Keratinocyte (primary cell): ENCODE results near the gene SH2D5. TPM values are rescaled to one million over a fixed set of nuclear protein-coding genes. Genes with fewer than 3 reads are reported as not detected.

Experiments
- DNase-seq: peaks from one replicate; pipeline ENCODE4 v3.0.0-alpha.2; 2011; ENCODE audit warnings: low read depth, missing footprints, low spot score
- FAIRE-seq: peaks from 2 replicates; lab custom pipeline; 2011; peaks lifted over from hg19 to GRCh38; lab: Jason Lieb, UNC
- H2AFZ ChIP-seq: 2 replicates; pipeline ENCODE4 v1.6.0; 2012; ENCODE audit warnings: low read length, control low read depth, inconsistent platforms; ENCODE audit not compliant: control insufficient read depth
- H3K27ac ChIP-seq: 2 replicates; pipeline ENCODE4 v1.5.1; 2011; ENCODE audit warnings: low read length; ENCODE audit not compliant: control insufficient read depth, insufficient read depth
- H3K27me3 ChIP-seq: 3 replicates; pipeline ENCODE4 v1.6.0; 2011; ENCODE audit warnings: low read length; ENCODE audit not compliant: control insufficient read depth, insufficient read depth; ENCODE audit errors: extremely low read depth
- H3K36me3 ChIP-seq, 2 experiments: 2 replicates in 1 of 2; 3 replicates in 1 of 2; pipeline ENCODE4 v1.5.1; 2011; ENCODE audit warnings: low read length in 2 of 2, mild to moderate bottlenecking in 1 of 2; ENCODE audit not compliant: control insufficient read depth in 2 of 2, insufficient read depth in 2 of 2; ENCODE audit errors: extremely low read depth in 1 of 2
- H3K4me1 ChIP-seq: 3 replicates; pipeline ENCODE4 v1.5.1; 2011; ENCODE audit warnings: low read length; ENCODE audit not compliant: control insufficient read depth, insufficient read depth; ENCODE audit errors: extremely low read depth
- H3K4me2 ChIP-seq: 3 replicates; pipeline ENCODE4 v1.6.0; 2011; ENCODE audit warnings: low read depth, low read length; ENCODE audit not compliant: control insufficient read depth, insufficient read depth; ENCODE audit errors: extremely low read depth
- H3K4me3 ChIP-seq, 3 experiments: fragments of 200-600 bp in 1 of 3; sonication (generic) in 1 of 3; 2 replicates in 2 of 3; 3 replicates in 1 of 3; pipeline ENCODE4 v1.5.1; 2011 to 2016; ENCODE audit warnings: low read length in 3 of 3, mild to moderate bottlenecking in 3 of 3, control low read depth in 2 of 3, inconsistent platforms in 1 of 3, low read depth in 1 of 3, mixed read lengths in 1 of 3, mixed run types in 1 of 3, moderate library complexity in 1 of 3; ENCODE audit not compliant: control insufficient read depth in 2 of 3, insufficient read depth in 2 of 3; ENCODE audit errors: extremely low read depth in 1 of 3
- H3K79me2 ChIP-seq: 2 replicates; pipeline ENCODE4 v1.6.0; 2012; ENCODE audit warnings: low read length; ENCODE audit not compliant: control insufficient read depth, insufficient read depth
- H3K9ac ChIP-seq: 3 replicates; pipeline ENCODE4 v1.6.0; 2011; ENCODE audit warnings: low read length; ENCODE audit not compliant: control insufficient read depth, insufficient read depth; ENCODE audit errors: extremely low read depth
- H3K9me1 ChIP-seq: 3 replicates; pipeline ENCODE4 v1.6.0; 2011; ENCODE audit warnings: low read length; ENCODE audit not compliant: control insufficient read depth, insufficient read depth; ENCODE audit errors: extremely low read depth
- H3K9me3 ChIP-seq: 2 replicates; pipeline ENCODE4 v1.5.1; 2012; ENCODE audit warnings: low read depth, low read length; ENCODE audit not compliant: control insufficient read depth
- H4K20me1 ChIP-seq: 3 replicates; pipeline ENCODE4 v1.6.0; 2011; ENCODE audit warnings: low read length; ENCODE audit not compliant: control insufficient read depth, insufficient read depth; ENCODE audit errors: extremely low read depth
- EZH2 ChIP-seq: IDR thresholded peaks from one replicate; pipeline ENCODE4 v1.6.1; 2012; ENCODE audit warnings: inconsistent platforms, mild to moderate bottlenecking, low read length, moderate library complexity
- dilution Hi-C: fragments of 300-500 bp; cut with MboI; formaldehyde crosslinking; loops from one replicate; pipeline ENCODE4 v1.7.0; 2020; ENCODE audit warnings: low sequenced_read_pairs; ENCODE audit not compliant: extremely low pct_ligation_motif_present
- polyA plus RNA-seq, 5 experiments: library from polyadenylated mRNA; depleted of rRNA in 3 of 5; stranded (reverse) in 3 of 5; stranded (forward) in 1 of 5; unstranded in 1 of 5; fragments of >200 nt; gene quantifications; 1 replicate in 1 of 5; 2 replicates in 3 of 5; 3 replicates in 1 of 5; pipeline versions ENCODE4 v1.2.1 to v1.2.3, GENCODE V29; 2011 to 2012; ENCODE audit warnings: missing spikeins in 2 of 5, low read depth in 1 of 5, low replicate concordance in 1 of 5
- TF ChIP-seq, protein P1 (sequence below), 3 experiments: IDR thresholded peaks in 1 of 3; conservative IDR thresholded peaks in 1 of 3; optimal IDR thresholded peaks in 1 of 3; 2 replicates in 2 of 3; 3 replicates in 1 of 3; pipeline versions ENCODE3 to v1.5.1; 2011; ENCODE audit warnings: low read length in 3 of 3, mild to moderate bottlenecking in 3 of 3, moderate library complexity in 2 of 3, control low read depth in 1 of 3, inconsistent platforms in 1 of 3; ENCODE audit not compliant: insufficient read depth in 2 of 3; ENCODE audit errors: extremely low read depth in 1 of 3

Gene SH2D5
- polyA plus RNA-seq, 1 donor (not counting 4 experiments of a cell fraction or from before 2014, with no cell fraction given), result 60.8 TPM

DNA sequence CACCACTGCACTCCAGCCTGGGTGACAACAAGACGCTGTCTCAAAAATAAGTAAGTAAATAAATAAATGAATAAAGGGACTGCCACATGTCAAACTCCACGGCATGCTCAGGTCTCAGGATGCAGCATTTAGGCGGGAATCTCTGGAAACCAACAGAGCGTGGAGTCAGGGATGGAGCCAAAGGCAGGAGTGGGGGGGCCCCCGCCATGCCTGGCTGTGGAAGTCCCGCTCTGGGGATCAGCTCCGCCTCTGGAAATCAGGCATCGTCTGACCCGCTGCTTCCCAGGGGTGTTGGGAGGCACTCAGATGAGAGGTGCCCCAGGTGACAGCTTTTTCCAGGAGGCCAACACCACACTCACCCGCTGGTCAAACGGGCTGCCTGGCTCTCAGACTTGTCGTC is 34.9 kb downstream of the SH2D5 start:
- peaks cover 0 to 14% of the 10 kb centered on the region in 2 experiments for H3K36me3 ChIP-seq
- TF ChIP-seq, protein P1, sequence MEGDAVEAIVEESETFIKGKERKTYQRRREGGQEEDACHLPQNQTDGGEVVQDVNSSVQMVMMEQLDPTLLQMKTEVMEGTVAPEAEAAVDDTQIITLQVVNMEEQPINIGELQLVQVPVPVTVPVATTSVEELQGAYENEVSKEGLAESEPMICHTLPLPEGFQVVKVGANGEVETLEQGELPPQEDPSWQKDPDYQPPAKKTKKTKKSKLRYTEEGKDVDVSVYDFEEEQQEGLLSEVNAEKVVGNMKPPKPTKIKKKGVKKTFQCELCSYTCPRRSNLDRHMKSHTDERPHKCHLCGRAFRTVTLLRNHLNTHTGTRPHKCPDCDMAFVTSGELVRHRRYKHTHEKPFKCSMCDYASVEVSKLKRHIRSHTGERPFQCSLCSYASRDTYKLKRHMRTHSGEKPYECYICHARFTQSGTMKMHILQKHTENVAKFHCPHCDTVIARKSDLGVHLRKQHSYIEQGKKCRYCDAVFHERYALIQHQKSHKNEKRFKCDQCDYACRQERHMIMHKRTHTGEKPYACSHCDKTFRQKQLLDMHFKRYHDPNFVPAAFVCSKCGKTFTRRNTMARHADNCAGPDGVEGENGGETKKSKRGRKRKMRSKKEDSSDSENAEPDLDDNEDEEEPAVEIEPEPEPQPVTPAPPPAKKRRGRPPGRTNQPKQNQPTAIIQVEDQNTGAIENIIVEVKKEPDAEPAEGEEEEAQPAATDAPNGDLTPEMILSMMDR (optimal IDR thresholded peaks at IDR 0.05 in 1 of 3, IDR thresholded peaks at IDR 0.05 in 1 of 3, conservative IDR thresholded peaks at IDR 0.05 in 1 of 3; ENCODE audit: extremely low read depth in 1 of 3, insufficient read depth in 2 of 3, low read length in 3 of 3), result no peak
- no peak for TF ChIP-seq EZH2
- H3K27ac ChIP-seq, result no peak overlapping the region
- no peaks in the 10 kb centered on the region for H3K79me2 ChIP-seq
- H3K4me3 ChIP-seq, result no peak overlapping the region
- no peak overlapping the region for H3K9ac ChIP-seq
- H3K9me1 ChIP-seq, result no peaks in the 10 kb centered on the region
- dilution Hi-C loops, result no loop called here
- FAIRE-seq (no peak), DNase-seq (no peak)
- no peaks in the 10 kb centered on the region for H3K9me3 ChIP-seq
- no peak overlapping the region for H2AFZ ChIP-seq
- H4K20me1 ChIP-seq, result no peaks in the 10 kb centered on the region
- no peaks in the 10 kb centered on the region for H3K27me3 ChIP-seq
- H3K4me1 ChIP-seq, result peaks cover 24% of the 10 kb centered on the region
- peak overlapping the region; percentile 18 for H3K4me2 ChIP-seq

DNA sequence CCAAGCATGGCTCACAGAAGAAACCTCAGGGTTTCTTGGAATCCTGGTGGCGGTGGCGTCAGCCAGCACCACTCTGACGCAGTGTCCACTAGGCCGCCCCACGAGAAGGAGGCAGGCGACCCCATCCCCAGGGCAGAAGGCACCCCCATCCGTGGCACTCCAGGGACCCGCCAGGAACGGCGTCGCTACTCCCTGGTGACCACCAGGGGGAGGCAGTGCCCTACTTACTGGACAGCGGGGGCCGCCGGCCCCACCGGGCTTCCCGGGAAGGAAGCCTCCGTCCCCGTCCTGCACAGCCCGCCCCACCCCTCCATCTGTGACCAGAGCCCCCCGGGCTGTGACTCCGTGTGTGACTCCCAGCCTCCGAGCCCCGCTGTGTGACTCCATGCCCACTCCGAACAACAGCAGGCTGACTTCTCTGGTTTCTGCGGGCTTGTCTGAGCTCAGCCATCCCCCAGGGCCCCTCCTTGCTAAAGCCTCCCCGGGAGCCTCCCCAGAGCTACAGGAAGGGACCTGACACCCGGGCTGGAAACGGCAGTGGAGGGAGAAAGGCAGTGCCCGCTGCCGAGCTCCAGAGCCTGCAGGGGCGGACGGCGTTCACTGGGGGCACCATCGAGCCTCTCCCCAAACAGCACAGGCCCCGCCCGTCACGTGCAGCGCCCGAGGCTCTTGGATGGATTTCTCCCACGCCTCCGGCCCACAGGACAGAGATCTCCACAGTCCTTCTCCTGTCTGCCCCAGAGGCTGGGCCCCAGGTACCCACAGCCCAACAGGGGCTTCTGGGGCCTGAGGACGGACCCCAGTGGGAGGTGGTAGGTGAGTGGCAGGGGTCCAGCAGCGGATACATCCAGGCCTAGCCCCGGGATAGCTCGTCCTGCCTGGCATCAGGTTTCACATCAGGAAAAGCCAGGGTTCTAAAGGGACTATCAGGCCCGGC is 35.8 kb downstream of the SH2D5 start:
- H3K9ac ChIP-seq, result peak overlapping the region; percentile 73
- FAIRE-seq, result peak; percentile 69

More for the DNA sequence above, 35.8 kb downstream of the SH2D5 start:
- dilution Hi-C loops, result no loop called here
- Histone ChIP-seq H4K20me1 (no peaks in the 10 kb centered on the region), H3K9me3 (no peaks in the 10 kb centered on the region), H3K4me2 (peak overlapping the region; percentile 67), H3K27ac (peak overlapping the region; percentile 74), H3K4me3 (peak overlapping the region; percentile 32 to 75 (median 74)), H3K36me3 (peaks cover 0 to 10% of the 10 kb centered on the region in 2 experiments), H3K4me1 (peaks cover 24% of the 10 kb centered on the region), H3K9me1 (no peaks in the 10 kb centered on the region), H3K79me2 (no peaks in the 10 kb centered on the region), H3K27me3 (no peaks in the 10 kb centered on the region), H2AFZ (peak overlapping the region; percentile 82)
- TF ChIP-seq EZH2, result no peak
- TF ChIP-seq, protein P1 (optimal IDR thresholded peaks at IDR 0.05 in 1 of 3, IDR thresholded peaks at IDR 0.05 in 1 of 3, conservative IDR thresholded peaks at IDR 0.05 in 1 of 3; ENCODE audit: extremely low read depth in 1 of 3, insufficient read depth in 2 of 3, low read length in 3 of 3), result peak; percentile 60 to 94 (median 94)
- DNase-seq, result peak; percentile 58
